ENCODE data around the gene FAM110C.
"Not testable (repeated sequence)": the region's sequence is repeated elsewhere in the genome, so short reads cannot be mapped to it uniquely, and the experiment has no call there.

Gene FAM110C

GRCh38 chr2:25543-25942 lies 20.8 kb downstream of the FAM110C start:
- no peak for DNase-seq
- no peak for TF ChIP-seq CTCF (IDR thresholded peaks at IDR 0.05; ENCODE audit: low read depth, low read length)
- H3K4me3 ChIP-seq (ENCODE audit: low read depth, low read length): no peak overlapping the region
- H3K4me1 ChIP-seq: no peaks in the 10 kb centered on the region
- H3K36me3 ChIP-seq: no peaks in the 10 kb centered on the region
- no peaks in the 10 kb centered on the region for H3K27me3 ChIP-seq
- no peaks in the 10 kb centered on the region for H3K9me3 ChIP-seq

DNA sequence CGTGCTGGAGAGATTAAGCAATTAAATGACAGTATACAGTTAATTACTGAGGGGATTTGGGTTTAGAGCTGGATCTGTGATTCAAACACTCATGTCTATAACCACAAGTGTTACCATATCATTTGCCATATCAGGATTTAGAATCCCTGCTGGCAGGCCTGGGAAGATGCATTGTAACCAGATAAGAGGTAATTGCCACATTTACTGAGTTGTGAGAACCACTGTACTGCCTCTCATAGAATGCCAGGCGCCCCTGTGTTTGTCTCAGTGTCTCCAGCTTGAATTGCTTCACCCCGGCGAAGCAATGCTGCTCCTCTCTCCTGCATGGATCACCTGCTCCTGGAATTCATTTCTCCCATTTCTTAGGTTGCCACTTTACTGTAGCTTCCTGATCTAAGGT lies 21.7 kb downstream of the FAM110C start:
- not testable (repeated sequence) for H3K4me3 ChIP-seq (ENCODE audit: low read depth, low read length); H3K9me3 ChIP-seq; H3K36me3 ChIP-seq; DNase-seq; H3K4me1 ChIP-seq; H3K27me3 ChIP-seq

DNA sequence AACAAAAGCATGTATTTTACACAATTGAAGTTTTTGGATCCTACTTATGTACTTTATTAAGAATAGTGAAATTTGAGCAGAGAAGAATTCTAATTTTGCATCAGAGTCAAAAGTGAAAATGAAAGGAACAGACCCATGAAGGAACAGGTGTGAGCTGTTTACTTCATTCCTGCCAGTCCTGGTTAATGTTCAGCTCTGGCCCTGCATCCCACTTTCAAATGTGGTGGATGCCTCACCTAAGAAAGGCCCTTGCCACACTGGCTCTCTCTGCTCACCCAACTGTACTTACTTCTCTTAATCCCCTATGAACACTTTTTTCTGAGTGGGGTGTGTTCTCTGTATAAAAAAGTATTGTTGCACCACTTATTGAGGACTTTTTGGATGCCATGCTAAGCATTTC lies 22.2 kb downstream of the FAM110C start:
- Histone ChIP-seq H3K4me3 (ENCODE audit: low read depth, low read length) (no peak overlapping the region), H3K4me1 (no peaks in the 10 kb centered on the region), H3K36me3 (no peaks in the 10 kb centered on the region), H3K9me3 (no peaks in the 10 kb centered on the region), H3K27me3 (no peaks in the 10 kb centered on the region)
- TF ChIP-seq CTCF (IDR thresholded peaks at IDR 0.05; ENCODE audit: low read depth, low read length): no peak
- DNase-seq: no peak

DNA sequence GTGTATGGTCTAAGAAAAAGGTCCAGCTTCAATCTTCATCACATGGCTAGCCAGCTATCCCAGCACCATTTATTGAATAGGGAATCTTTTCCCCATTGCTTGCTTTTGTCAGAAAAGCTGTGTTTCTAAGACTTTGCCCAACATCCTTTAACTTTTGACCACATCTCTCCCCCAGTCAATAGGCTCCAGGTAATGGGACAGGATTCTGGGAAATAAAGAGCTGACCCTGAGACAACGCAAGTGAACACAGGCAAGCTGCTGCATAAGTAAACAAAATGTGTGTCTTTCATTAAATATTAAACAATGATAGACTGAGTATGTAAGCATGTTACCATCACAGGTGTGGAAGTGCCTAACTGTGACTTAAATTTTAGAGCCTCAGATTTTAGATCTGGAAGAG lies 23.0 kb downstream of the FAM110C start:
- TF ChIP-seq CTCF (IDR thresholded peaks at IDR 0.05; ENCODE audit: low read depth, low read length): no peak
- H3K4me3 ChIP-seq (ENCODE audit: low read depth, low read length): no peak overlapping the region
- no peak for DNase-seq
- H3K27me3 ChIP-seq: no peaks in the 10 kb centered on the region
- H3K36me3 ChIP-seq: no peaks in the 10 kb centered on the region
- no peaks in the 10 kb centered on the region for H3K4me1 ChIP-seq
- no peaks in the 10 kb centered on the region for H3K9me3 ChIP-seq

- H3K9me3 ChIP-seq, H3K27me3 ChIP-seq, DNase-seq: not testable (repeated sequence)
These were observed 24.1 kb downstream of the FAM110C start for GRCh38 chr2:22244-22643.

GRCh38 chr2:20259-20658 lies 26.0 kb downstream of the FAM110C start:
- H3K4me3 ChIP-seq (ENCODE audit: low read depth, low read length); H3K36me3 ChIP-seq; H3K9me3 ChIP-seq; H3K4me1 ChIP-seq; H3K27me3 ChIP-seq; DNase-seq: not testable (repeated sequence)

More at GRCh38 chr2:22244-22643, 24.1 kb downstream of the FAM110C start:
- not testable (repeated sequence) for H3K4me3 ChIP-seq (ENCODE audit: low read depth, low read length); H3K36me3 ChIP-seq; H3K4me1 ChIP-seq

GRCh38 chr2:19505-19904 lies 26.8 kb downstream of the FAM110C start:
- H3K4me3 ChIP-seq (ENCODE audit: low read depth, low read length): no peak overlapping the region
- DNase-seq: no peak
- H3K9me3 ChIP-seq: no peaks in the 10 kb centered on the region
- no peak for TF ChIP-seq CTCF (IDR thresholded peaks at IDR 0.05; ENCODE audit: low read depth, low read length)
- no peaks in the 10 kb centered on the region for H3K27me3 ChIP-seq
- no peaks in the 10 kb centered on the region for H3K36me3 ChIP-seq
- no peaks in the 10 kb centered on the region for H3K4me1 ChIP-seq
